Smooth muscle cell (in vitro differentiated cells): ENCODE measurements around the gene ZNF300. TPM values are rescaled to one million over a fixed set of nuclear protein-coding genes. Genes with fewer than 3 reads are reported as not detected.
A peak's percentile ranks its signal among the peaks of the same experiment; 100 is the strongest.

Experiments used
- DNase-seq: peaks from one replicate; lab custom pipeline; 2025; ENCODE audit not compliant: unreplicated experiment; lab: John Stamatoyannopoulos, UW
- H2AFZ ChIP-seq: fragments of 200-600 bp; sonication (generic); 2 replicates; pipeline ENCODE4 v1.6.0; 2016; ENCODE audit warnings: antibody characterized with exemption, low read depth, mild to moderate bottlenecking
- H3F3A ChIP-seq: fragments of 200-600 bp; sonication (generic); 2 replicates; pipeline ENCODE4 v1.6.0; 2017; ENCODE audit warnings: antibody characterized with exemption, low read depth
- H3K27ac ChIP-seq: fragments of 200-600 bp; sonication (generic); 2 replicates; pipeline ENCODE4 v1.5.1; 2016; ENCODE audit warnings: low read depth, mild to moderate bottlenecking
- H3K27me3 ChIP-seq: fragments of 200-600 bp; sonication (generic); 2 replicates; pipeline ENCODE4 v1.6.1; 2016; ENCODE audit warnings: low read depth, mild to moderate bottlenecking
- H3K36me3 ChIP-seq: fragments of 200-600 bp; sonication (generic); 2 replicates; pipeline ENCODE4 v1.5.1; 2016; ENCODE audit warnings: low read depth
- H3K4me1 ChIP-seq: fragments of 200-600 bp; sonication (generic); 2 replicates; pipeline ENCODE4 v1.5.1; 2016; ENCODE audit warnings: low read depth
- H3K4me2 ChIP-seq: fragments of 200-600 bp; sonication (generic); 2 replicates; pipeline ENCODE4 v1.6.0; 2016; ENCODE audit warnings: mild to moderate bottlenecking
- H3K4me3 ChIP-seq: fragments of 200-600 bp; sonication (generic); 2 replicates; pipeline ENCODE4 v1.5.1; 2016; ENCODE audit warnings: mild to moderate bottlenecking
- H3K79me2 ChIP-seq: fragments of 200-600 bp; sonication (generic); 2 replicates; pipeline ENCODE4 v1.6.0; 2016; ENCODE audit warnings: low read depth, mild to moderate bottlenecking
- H3K9ac ChIP-seq: fragments of 200-600 bp; sonication (generic); 2 replicates; pipeline ENCODE4 v1.6.0; 2016; ENCODE audit warnings: low read depth
- H3K9me3 ChIP-seq: fragments of 200-600 bp; sonication (generic); replicated peaks from 2 replicates; pipeline ENCODE4 v1.5.1; 2016; ENCODE audit warnings: low read depth
- H4K20me1 ChIP-seq: fragments of 200-600 bp; sonication (generic); 2 replicates; pipeline ENCODE4 v1.6.0; 2016; ENCODE audit warnings: low read depth
- CTCF ChIP-seq: fragments of 200-600 bp; sonication (generic); IDR thresholded peaks from 2 replicates; pipeline ENCODE4 v1.5.1; 2017; ENCODE audit warnings: borderline replicate concordance, mild to moderate bottlenecking, antibody characterized with exemption; ENCODE audit not compliant: insufficient read depth, poor library complexity, severe bottlenecking
- WGBS: methylation state at CpG from one replicate; pipeline ENCODE4 v1.1.7; 2016; ENCODE audit warnings: low lambda C conversion rate; 5-methylcytosine and 5-hydroxymethylcytosine counted together
- polyA plus RNA-seq: library from polyadenylated mRNA; unstranded; fragments of >200 nt; fragmentation: Nextera tagmentation; extraction: Ambion mirVana; gene quantifications from 2 replicates; pipeline ENCODE4 v1.2.1, GENCODE V29; 2016
- total RNA-seq: library from RNA; depleted of rRNA; stranded (reverse); fragments of >200 nt; gene quantifications from 2 replicates; pipeline ENCODE4 v1.2.3, GENCODE V29; 2014

The ZNF300 gene
- total and polyA plus RNA-seq, 2 experiments from 2014 or later, result 1.2 to 4.9 TPM

GRCh38 chr5:150912312-150912814 lies 7.6 kb upstream of the ZNF300 start:
- no peak overlapping the region for H3K27ac ChIP-seq
- WGBS, result 81% methylated on average over 2 of the region's 2 CpGs
- no peak for DNase-seq
- no peaks in the 10 kb centered on the region for H3F3A ChIP-seq
- H3K27me3 ChIP-seq, result no peaks in the 10 kb centered on the region
- no peak overlapping the region for H2AFZ ChIP-seq
- H3K4me1 ChIP-seq, result no peaks in the 10 kb centered on the region
- no peaks in the 10 kb centered on the region for H4K20me1 ChIP-seq
- peaks cover 7% of the 10 kb centered on the region for H3K9me3 ChIP-seq
- no peaks in the 10 kb centered on the region for H3K36me3 ChIP-seq
- no peak for TF ChIP-seq CTCF
- no peak overlapping the region for H3K4me3 ChIP-seq
- H3K4me2 ChIP-seq, result no peak overlapping the region
- H3K9ac ChIP-seq, result no peak overlapping the region
- H3K79me2 ChIP-seq, result no peaks in the 10 kb centered on the region

- DNase-seq, result no peak
- no peaks in the 10 kb centered on the region for H3K27me3 ChIP-seq
- WGBS, result 60% methylated on average over 4 of the region's 4 CpGs
- peaks cover 15% of the 10 kb centered on the region for H3K9me3 ChIP-seq
- peak overlapping the region; percentile 55 for H3K4me3 ChIP-seq
- H2AFZ ChIP-seq, result peak overlapping the region; percentile 79
- H3K36me3 ChIP-seq, result peaks cover 18% of the 10 kb centered on the region
- TF ChIP-seq CTCF, result no peak
- H3K79me2 ChIP-seq, result no peaks in the 10 kb centered on the region
- peak overlapping the region; percentile 79 for H3K27ac ChIP-seq
- H3K4me1 ChIP-seq, result no peaks in the 10 kb centered on the region
- no peaks in the 10 kb centered on the region for H3F3A ChIP-seq
- peak overlapping the region; percentile 79 for H3K4me2 ChIP-seq
- H4K20me1 ChIP-seq, result no peaks in the 10 kb centered on the region
- H3K9ac ChIP-seq, result peak overlapping the region; percentile 94
Measured at GRCh38 chr5:150905312-150905683, 518 bp upstream of the ZNF300 start.

GRCh38 chr5:150901446-150901845 lies 3.3 kb downstream of the ZNF300 start:
- no peaks in the 10 kb centered on the region for H3K79me2 ChIP-seq
- no peak overlapping the region for H3K4me2 ChIP-seq
- no peaks in the 10 kb centered on the region for H3K4me1 ChIP-seq
- H3K27ac ChIP-seq, result no peak overlapping the region
- H3K36me3 ChIP-seq, result peaks cover 38% of the 10 kb centered on the region
- no peaks in the 10 kb centered on the region for H3F3A ChIP-seq
- H4K20me1 ChIP-seq, result no peaks in the 10 kb centered on the region
- no peaks in the 10 kb centered on the region for H3K27me3 ChIP-seq
- H2AFZ ChIP-seq, result no peak overlapping the region
- H3K9ac ChIP-seq, result no peak overlapping the region
- H3K9me3 ChIP-seq, result peaks cover 47% of the 10 kb centered on the region
- DNase-seq, result no peak
- no peak for TF ChIP-seq CTCF
- H3K4me3 ChIP-seq, result no peak overlapping the region
- 92% methylated on average over 2 of the region's 2 CpGs for WGBS
